HG03175 (cell line): ENCODE measurements around the gene PAFAH1B1.
"Not testable (repeated sequence)": the region's sequence is repeated elsewhere in the genome, so short reads cannot be mapped to it uniquely, and the experiment has no call there.

ENCODE experiments used
- ATAC-seq: cut with Tn5 transposase; IDR thresholded peaks from one replicate; pipeline ENCODE4 v1.9.1; 2021; ENCODE audit warnings: mild to moderate bottlenecking, moderate library complexity; ENCODE audit not compliant: unreplicated experiment

The PAFAH1B1 gene

GRCh38 chr17:2592971-2593820 is at the start of gene PAFAH1B1:
TSS of gene PAFAH1B1 (plus strand) at chr17:2593654. CDS start at chr17:2638289, 44,635 bp downstream.
- peak; percentile 85 for ATAC-seq

DNA sequence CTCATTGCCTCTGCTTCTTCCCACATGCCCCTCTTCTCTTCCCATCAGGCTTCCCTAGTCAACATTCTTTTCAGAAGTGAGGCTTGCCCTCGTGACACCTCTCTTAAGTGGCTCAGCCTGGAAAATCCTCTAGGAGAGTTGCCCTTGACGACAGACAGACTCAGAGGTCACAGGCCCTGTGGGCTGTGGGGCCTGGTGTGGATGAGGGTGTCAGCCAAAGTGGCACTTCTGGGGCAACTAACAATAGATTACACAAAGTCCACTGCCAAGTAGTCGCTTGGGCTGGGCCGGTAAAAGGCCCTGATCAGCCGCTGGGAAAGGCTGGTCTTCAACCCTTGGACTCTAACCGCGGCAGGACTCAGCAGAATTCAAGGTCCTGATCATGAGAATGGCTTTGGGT is 48.1 kb upstream of the PAFAH1B1 start:
- no peak for ATAC-seq

DNA sequence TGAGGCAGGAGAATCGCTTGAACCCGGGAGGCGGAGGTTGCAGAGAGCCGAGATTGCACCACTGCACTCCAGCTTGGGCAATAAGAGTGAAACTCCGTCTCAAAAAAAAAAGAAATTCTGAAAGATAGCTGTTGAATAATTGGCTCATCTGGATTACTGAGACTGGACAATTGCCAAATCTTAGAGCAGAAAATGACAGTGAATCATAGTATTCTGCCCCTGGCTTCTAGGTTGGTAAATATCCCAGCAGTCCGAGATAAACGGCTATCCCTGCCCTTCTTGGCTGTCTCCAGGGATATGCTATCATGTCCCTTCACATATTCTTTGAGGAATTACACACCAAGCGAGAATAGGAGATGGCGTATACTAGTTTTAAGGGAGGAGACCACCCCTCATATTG is 46.3 kb upstream of the PAFAH1B1 start:
- ATAC-seq = no peak

DNA sequence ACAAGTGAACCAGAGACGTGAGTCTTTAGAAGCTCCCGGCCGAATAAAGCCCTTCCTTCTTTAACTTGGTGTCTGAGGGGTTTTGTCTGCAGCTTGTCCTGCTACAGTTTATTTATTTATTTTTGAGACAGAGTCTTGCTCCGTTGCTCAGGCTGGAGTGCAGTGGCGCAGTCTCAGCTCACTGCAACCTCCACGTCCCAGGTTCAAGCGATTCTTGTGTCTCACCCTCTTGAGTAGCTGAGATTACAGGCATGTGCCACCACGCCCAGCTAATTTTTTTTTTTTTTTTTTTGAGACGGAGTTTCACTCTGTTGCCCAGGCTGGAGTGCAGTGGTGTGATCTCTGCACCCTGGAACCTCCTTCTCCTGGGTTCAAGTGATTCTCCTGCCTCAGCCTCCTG is 45.4 kb upstream of the PAFAH1B1 start:
- ATAC-seq = not testable (repeated sequence)

- no peak for ATAC-seq
These were observed 43.9 kb upstream of the PAFAH1B1 start for GRCh38 chr17:2549392-2550211.

DNA sequence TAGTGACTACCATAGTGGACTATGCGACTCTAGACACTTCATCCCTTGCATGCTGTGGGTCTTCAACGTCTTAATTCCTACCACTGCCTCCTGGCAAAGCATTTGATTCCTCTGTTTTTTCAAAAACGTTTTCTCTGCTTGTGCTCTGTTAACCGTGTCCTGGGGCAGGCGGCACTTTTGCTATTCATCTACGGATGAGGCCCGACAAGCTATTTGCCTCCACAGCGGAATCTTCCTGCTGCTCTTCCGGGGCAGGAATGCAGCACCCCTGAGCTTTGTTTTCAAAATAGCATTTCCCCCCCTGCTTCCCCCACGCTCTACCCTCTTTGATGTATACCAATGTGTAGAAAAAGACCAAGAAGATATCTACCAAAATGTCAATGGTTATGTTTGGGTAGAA is 42.0 kb upstream of the PAFAH1B1 start:
- ATAC-seq = no peak

DNA sequence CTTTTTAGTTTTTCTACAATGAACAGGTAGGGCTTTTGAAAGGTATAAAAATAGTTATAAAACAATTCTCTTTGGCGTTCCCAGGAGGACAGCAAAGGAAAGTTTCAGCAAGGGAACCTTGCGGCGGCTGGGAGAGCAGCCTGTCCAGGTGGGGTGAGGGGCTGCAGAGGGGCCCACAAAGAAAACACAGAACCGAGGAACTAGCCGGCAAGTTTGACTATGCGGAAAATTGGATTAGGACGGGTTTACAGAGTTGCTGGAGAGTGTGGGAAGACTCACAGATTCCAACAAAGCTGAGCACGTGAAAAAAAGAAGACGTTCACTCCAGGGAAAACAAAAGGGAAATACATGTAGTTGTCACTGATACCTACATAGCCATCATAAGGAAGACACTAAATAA is 41.5 kb upstream of the PAFAH1B1 start:
- no peak for ATAC-seq

GRCh38 chr17:2560658-2561057 is 32.8 kb upstream of the PAFAH1B1 start:
- ATAC-seq = no peak

- ATAC-seq = no peak
These were observed 31.1 kb upstream of the PAFAH1B1 start for GRCh38 chr17:2562162-2562858.

DNA sequence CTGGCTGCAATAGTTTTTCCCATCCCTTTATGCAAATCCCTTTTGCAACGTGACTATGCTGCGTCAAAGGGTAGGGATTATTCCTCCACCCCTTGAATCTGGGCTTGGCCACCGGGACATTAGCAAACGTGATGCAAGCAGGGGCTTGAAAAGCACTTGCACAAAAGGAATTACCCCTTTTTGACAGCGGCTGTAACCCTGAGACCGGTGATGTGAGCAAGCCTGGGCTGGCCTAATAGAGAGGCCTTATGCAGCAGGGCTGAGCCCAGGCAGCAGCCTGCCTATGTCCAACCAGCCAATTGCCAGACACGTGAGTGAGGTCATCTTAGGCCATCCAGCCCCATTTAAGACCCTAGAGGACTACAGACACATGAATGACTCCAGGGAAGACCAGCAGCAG is 30.4 kb upstream of the PAFAH1B1 start:
- ATAC-seq = no peak

GRCh38 chr17:2563543-2563942 is 29.9 kb upstream of the PAFAH1B1 start:
- no peak for ATAC-seq

- no peak for ATAC-seq
These were observed 28.6 kb upstream of the PAFAH1B1 start for GRCh38 chr17:2564877-2565276.

DNA sequence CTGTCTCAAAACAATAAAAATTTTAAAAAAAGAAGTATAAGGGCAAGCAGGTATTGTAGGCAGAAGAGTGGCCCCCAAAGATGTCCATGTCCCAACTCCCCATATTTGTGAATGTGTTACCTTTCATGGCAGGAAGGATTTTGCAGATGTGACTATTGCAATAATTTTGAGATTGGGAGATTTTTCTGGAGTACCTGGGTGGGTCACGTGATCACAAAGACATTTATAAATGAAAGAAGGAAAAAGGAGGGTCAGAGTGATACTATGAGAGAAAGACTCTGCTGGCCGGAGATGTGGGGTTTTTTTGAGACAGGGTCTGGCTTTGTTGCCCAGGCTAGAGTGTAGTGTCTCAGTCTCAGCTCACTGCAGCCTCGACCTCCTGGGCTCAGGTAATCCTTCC is 27.4 kb upstream of the PAFAH1B1 start:
- no peak for ATAC-seq

DNA sequence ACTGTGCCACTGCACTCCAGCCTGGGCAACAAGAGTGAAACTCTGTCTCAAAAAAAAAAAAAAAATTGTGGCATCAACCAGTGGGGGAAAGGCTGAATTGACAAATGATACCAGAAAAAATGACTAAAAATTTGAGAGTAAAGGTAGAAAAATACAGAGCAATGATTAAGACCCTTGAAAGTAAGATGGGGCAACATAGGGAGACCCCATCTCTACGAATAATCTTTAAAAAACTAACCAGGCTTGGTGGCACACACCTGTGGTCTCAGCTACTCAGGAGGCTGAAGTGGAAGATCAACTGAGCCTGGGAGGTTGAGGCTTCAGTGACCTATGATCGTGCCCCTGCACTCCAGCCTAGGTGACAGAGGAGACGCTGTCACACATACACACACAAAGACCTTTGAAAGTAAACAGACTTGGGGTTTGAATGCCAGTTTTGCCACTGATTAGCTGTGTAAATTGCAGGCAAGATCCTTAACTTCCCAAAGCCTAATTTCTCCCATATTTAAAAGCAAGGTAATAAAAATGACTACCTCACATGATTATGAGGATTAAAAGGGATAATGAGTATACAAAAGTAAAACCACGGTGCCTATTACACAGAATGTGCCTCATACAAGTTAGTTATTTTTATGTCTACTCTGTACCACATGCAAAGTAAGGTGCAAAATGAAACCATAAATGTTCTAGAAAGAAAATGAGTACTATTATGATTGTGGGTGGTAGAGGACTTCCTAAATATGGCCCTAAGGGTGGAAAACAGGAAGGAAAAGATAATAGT is 21.7 kb upstream of the PAFAH1B1 start:
- ATAC-seq = peak; percentile 84

GRCh38 chr17:2572304-2572609 is 21.2 kb upstream of the PAFAH1B1 start:
- ATAC-seq = peak; percentile 27

GRCh38 chr17:2580151-2580550 is 13.3 kb upstream of the PAFAH1B1 start:
- no peak for ATAC-seq

DNA sequence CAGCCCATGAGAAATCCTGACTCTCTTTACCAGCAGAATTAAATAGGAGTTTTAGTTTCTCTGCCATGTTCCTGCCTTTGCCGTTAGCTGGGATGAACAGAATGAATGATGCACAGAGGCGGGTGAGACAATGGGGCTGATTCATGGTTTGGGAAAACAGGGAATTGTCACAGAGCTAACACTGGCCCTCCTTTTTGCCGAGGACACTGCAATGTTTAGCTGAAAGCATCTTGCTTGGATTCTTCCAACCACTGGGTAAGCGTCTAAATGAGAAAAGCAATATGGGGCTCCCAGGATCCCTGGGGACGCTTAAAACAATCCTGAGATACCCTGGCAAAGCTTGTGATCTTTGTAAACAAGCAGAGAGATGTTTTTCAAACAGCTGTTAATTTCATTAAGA is 12.8 kb upstream of the PAFAH1B1 start:
- ATAC-seq = no peak

DNA sequence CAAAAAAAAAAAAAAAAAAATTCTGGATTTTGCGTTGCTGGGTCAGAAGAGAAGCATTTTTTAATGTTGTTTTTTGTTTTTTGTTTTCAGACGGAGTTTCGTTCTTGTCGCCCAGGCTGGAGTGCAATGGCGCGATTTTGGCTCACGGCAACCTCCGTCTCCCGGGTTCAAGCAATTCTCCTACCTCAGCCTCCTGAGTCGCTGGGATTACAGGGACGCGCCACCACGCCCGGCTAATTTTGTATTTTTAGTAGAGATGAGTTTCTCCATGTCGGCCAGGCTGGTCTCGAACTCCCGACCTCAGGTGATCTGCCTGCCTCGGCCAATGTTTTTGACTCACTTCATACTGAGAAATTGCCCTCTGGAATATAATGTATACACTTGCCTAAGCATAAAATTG is 11.0 kb upstream of the PAFAH1B1 start:
- ATAC-seq = no peak

DNA sequence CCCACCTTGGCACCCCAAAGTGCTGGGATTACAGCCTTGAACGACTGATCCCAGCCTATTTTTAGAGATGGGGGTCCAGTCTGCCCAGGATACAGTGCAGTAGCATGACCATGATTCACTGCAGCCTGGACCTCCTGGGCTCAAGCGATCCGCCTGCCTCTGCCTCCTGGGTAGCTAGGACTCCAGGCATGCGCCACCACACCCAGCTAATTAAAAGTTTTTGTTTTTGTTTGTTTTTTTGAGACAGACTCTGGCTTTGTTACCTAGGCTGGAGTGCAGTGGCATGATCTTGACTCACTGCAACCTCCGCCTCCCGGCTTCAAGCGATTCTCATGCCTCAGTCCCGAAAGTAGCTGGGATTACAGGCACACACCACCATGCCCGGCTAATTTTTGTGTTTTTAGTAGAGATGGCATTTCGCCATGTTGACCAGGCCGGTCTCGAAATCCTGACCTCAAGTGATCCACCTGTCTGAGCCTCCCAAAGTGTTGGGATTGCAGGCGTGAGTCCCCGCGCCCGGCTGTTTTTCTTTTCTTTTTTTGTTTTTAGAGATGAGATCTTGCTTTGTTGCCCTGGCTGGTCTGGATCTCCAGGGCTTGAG is 2.3 kb upstream of the PAFAH1B1 start:
- ATAC-seq = no peak
